GM19328 (cell line): ENCODE results near the gene RTEL1.
"Not testable (repeated sequence)": the region's sequence is repeated elsewhere in the genome, so short reads cannot be mapped to it uniquely, and the experiment has no call there.

Source experiments
- ATAC-seq: cut with Tn5 transposase; IDR thresholded peaks from one replicate; pipeline ENCODE4 v1.9.1; 2021; ENCODE audit warnings: mild to moderate bottlenecking, moderate library complexity; ENCODE audit not compliant: unreplicated experiment

The RTEL1 gene, protein sequence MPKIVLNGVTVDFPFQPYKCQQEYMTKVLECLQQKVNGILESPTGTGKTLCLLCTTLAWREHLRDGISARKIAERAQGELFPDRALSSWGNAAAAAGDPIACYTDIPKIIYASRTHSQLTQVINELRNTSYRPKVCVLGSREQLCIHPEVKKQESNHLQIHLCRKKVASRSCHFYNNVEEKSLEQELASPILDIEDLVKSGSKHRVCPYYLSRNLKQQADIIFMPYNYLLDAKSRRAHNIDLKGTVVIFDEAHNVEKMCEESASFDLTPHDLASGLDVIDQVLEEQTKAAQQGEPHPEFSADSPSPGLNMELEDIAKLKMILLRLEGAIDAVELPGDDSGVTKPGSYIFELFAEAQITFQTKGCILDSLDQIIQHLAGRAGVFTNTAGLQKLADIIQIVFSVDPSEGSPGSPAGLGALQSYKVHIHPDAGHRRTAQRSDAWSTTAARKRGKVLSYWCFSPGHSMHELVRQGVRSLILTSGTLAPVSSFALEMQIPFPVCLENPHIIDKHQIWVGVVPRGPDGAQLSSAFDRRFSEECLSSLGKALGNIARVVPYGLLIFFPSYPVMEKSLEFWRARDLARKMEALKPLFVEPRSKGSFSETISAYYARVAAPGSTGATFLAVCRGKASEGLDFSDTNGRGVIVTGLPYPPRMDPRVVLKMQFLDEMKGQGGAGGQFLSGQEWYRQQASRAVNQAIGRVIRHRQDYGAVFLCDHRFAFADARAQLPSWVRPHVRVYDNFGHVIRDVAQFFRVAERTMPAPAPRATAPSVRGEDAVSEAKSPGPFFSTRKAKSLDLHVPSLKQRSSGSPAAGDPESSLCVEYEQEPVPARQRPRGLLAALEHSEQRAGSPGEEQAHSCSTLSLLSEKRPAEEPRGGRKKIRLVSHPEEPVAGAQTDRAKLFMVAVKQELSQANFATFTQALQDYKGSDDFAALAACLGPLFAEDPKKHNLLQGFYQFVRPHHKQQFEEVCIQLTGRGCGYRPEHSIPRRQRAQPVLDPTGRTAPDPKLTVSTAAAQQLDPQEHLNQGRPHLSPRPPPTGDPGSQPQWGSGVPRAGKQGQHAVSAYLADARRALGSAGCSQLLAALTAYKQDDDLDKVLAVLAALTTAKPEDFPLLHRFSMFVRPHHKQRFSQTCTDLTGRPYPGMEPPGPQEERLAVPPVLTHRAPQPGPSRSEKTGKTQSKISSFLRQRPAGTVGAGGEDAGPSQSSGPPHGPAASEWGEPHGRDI (N-terminal part only)

DNA sequence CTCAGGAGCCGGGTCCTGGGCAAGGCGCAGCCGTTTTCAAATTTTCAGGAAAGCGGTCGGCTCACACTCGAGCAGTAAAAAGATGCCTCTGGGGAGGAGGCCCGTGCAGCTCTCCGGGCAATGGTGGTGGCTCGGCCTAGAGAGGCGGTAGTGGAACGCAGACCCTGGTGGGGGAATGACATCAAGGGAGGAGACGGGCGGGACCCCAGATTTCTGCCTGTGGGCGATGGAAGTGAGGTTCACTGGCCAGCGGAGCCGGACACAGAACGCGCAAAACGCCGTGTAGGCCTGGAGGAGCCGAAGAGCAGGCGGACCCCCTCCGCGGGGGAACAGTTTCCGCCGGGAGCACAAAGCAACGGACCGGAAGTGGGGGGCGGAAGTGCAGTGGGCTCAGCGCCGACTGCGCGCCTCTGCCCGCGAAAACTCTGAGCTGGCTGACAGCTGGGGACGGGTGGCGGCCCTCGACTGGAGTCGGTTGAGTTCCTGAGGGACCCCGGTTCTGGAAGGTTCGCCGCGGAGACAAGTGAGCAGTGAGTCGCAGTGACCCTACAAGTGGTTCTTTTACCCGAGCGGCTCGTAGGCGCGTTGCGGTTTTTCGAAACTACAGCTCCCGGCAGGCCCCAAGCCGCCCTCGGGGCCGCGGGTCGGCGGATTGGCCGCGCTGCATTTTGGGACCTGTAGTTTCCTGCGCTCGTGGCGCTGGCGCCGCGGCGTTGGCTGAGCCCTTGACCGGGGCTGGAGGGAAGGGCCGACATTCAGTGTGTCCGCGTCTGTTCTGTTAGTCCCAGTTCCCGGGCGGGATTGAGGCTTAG, at the start of gene RTEL1:
Gene RTEL1, plus strand, starts transcription at position 376 of the 812 bp plus-strand sequence. CDS start 1,091 bp downstream, outside the sequence.
- peak; percentile 84 for ATAC-seq

GRCh38 chr20:63610581-63611435, 47.3 kb upstream of the RTEL1 start:
- no peak for ATAC-seq

GRCh38 chr20:63611646-63612045, 46.5 kb upstream of the RTEL1 start:
- no peak for ATAC-seq

GRCh38 chr20:63612276-63612931, 45.7 kb upstream of the RTEL1 start:
- ATAC-seq: no peak

DNA sequence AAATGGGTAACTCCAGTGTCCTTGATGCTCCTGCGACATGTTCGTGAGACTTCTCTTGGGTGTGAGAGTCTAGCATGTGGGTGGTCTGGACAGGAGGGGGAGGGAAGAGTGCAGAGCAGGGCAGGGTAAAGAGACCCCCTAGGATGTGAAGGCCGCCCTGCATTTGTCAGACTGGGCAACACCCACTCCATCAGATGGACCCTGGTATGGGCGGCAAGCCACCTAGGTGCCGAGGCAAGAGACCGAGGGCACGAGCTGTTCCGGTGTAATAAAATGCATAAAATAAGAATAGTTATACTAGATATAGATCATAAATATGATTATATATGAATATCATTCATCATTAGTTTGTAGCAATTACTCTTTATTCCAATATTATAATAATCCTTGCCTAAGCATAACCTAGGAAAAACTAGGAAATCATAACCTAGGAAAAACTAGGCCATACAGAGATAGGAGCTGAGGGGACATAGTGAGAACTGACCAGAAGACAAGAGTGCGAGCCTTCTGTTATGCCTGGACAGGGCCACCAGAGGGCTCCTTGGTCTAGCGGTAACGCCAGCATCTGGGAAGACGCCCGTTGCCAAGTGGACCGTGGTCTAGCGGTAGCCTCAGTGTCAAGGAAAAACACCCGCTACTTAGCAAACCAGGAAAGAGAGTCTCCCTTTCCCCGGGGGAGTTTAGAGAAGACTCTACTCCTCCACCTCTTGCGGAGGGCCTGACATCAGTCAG, 44.1 kb upstream of the RTEL1 start:
- not testable (repeated sequence) for ATAC-seq

DNA sequence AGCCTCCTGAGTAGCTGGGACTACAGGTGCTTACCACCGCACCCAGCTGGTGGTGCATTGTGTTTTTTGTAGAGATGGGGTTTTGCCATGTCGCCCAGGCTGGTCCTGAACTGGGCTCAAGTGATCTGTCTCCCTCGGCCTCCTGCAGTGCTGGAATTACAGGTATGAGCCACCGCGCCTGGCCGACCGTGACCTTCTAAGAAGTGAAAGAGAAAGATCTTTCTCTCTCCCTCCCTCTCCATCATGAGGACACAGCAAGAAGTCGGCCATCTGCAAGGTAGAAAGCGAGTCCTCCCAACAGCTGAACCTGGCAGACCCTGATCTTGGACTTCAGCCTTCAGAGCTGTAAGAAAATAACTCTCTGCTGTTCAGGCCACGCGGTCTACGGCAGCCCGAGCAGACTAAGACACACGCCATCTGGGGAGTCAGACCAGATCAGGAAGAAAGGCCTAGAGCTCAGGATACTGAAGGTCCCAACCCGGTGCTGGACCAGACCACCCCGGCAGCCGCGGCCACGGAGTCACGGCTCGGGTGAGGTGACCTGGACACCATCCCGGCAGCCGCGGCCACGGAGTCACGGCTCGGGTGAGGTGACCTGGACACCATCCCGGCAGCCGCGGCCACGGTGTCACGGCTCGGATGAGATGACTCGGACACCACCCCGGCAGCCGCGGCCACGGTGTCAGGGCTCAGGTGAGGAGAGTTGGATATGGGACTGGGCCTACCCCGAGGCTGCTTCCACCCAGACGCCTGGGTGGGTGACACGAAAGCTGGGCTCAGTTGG, 40.8 kb upstream of the RTEL1 start:
- ATAC-seq: no peak

GRCh38 chr20:63617876-63618265, 40.2 kb upstream of the RTEL1 start:
- ATAC-seq: no peak

GRCh38 chr20:63618291-63618980, 39.7 kb upstream of the RTEL1 start:
- ATAC-seq: no peak

DNA sequence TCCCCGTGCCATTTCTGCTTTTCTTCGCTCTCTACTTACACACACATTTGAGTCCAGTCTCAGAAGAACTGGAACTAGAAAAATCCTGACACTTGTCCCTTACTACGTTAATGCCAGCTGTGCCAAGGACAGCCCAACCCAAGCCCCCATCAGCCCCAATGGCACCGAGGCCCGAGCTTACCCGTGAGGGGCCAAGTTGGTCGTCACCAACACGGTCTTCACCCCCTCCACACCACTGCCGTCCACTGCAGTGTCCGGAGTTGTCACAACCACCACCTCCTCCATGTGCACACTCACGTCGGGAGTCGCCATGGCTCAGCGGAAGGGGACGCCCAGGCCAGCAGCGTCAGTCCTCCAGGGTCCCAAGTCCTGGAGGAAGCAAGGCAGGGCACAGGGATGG, 39.0 kb upstream of the RTEL1 start:
- no peak for ATAC-seq

- no peak for ATAC-seq
These were observed 38.6 kb upstream of the RTEL1 start for GRCh38 chr20:63619505-63619904.

DNA sequence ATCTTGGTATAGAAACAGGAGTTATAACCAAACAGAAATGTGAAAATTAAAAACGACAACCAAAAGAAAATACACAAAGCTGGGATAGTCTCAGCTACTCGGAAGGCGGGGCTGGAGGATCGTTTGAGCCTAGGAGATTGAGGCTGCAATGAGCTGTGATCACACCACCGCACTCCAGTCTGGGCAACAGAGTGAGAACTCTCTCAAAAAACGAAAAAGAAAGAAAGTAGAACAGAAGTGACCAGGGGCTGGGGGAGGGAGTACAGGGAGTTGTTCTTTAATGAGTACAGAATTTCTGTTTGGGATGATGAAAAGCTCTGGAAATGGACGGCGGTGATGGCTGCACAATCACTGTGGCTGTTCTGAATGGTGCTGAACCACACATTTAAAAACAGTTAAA, 37.1 kb upstream of the RTEL1 start:
- no peak for ATAC-seq

DNA sequence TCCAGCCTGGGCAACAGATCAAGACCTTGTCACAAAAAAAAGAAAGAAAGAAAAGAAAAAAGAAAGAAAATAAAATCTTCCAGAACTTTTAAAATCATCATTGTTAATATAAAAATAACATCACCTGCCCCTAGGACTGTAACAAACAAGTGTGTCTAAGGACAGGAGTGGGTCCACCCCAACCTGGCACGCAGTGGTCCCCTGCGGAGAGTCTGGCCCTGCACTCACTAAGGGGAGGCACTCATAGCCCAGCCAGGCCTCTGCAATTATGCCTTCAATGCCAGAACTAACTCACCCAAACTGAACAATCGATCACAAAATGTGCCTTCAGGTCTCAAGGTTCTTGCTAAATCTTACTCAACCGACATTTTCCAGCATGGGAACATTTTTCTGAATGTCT, 36.0 kb upstream of the RTEL1 start:
- no peak for ATAC-seq

DNA sequence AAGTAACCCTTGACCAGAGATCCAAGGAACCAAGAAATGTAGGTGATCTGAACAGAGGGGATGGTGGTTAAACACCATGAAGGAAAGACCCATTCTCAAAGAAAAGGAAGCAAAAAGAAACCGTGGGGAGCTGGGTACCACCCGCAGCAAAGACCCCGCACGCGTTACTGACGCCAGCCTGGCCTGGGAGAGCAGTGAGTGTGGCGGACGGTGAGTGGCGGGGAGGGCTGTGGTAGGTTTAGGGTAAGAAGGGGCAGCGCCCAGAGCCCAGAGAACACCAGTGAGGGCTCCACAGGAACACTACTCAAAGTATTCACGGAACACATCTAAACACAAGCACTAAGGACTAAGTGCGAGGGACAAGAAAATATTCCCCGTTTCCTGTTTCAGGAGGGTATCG, 35.4 kb upstream of the RTEL1 start:
- ATAC-seq: no peak

DNA sequence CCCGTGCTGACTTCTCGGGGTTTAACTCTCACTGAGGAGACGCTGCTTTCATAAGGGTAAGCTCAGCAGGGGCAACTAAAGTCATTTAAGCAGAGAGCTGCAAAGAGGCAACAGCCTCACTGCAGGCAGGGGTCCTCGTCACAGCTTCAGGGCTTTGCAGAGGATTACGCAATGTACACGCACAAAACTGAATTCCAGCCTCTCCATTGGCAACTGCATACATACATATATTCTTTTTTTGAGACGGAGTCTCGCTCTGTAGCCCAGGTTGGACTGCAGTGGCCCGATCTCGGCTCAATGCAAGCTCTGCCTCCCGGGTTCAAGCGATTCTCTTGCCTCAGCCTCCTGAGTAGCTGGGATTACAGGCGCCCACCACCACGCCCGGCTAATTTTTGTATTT, 33.6 kb upstream of the RTEL1 start:
- no peak for ATAC-seq

GRCh38 chr20:63625771-63626423, 32.2 kb upstream of the RTEL1 start:
- ATAC-seq: no peak

- peak; percentile 40 for ATAC-seq
These were observed 31.5 kb upstream of the RTEL1 start, which contains the start of gene GMEB2 for GRCh38 chr20:63626424-63627128. Gene GMEB2 (minus strand): TSS chr20:63627101. CDS start chr20:63619397, 7,704 bp downstream.
